T-helper 22 cell (primary cell): ENCODE data around the gene CDH13.

Experiments used
- DNase-seq: peaks from one replicate; pipeline ENCODE4 v3.0.0-alpha.2; 2020; ENCODE audit warnings: low read depth

Gene CDH13

DNA sequence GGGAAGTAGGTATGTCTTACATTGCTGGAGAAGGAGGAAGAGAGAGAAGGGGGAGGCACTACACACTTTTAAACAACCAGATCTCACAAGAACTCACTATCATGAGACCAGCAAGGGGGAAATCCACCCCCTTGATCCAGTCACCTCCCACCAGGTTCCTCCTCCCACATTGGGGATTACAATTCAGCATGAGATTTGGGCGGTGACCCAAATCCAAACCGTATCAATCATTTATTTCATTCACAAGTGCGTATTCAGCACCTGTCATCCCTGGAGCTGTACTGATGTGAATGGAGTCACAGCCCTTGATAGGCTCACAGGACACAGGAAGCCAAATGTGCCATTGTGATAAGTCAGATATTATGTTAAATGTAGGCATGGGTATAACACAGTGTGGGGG lies 952.7 kb downstream of the CDH13 start:
- no peak for DNase-seq

DNA sequence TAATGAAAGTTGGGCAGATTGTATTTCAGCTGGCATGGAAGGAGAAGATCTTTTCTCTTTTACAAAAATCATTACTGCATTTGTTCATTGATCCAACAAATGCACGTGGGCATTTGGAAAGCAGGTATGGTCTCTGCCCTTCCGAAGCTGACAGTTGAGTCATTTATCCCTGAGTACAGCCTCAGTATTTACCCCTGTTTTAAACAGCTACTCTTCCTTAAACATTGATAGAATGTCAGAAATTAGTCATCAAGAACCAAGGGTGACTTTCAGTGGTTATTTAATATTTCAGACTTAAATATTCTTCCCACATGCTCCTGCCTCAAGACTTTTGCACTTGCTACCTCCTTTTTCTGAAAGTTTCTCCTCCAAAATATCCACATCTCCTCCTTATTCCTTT lies 954.3 kb downstream of the CDH13 start:
- DNase-seq = no peak

DNA sequence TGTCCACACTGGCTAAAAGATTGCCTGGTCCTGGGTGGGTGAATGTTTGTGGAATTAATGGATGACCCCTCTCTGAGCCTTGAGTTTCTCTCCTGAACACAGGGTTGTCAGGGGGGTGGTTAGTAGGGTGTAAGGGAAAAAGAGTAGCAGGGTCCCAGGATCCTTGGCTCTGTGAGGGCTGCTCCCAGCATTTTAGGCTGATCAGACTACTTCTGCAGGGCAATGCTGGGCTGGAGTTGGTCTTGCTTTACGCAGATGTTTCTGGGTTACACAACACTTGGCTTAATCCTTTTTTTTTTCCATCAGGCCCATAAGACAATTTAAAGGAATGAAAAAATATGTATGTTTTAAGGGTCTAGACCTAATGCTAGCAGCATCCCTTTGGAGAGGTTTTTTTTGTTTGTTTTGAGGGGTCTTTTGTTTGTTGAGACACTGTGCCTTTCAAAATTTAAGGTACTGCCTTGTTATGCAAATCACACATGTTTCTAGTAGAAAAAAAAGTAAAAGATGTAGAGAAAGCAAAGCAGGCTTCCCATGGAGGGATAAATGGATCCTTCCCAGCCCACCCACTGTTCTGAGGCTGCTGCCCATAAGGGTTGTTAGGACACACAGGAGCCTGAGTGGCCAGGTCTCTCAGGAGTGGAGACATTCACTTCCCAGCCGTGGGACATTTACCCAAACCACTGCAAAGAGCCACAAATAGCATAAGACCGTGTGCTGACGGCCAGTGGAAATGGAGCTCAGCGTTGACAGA lies 955.4 kb downstream of the CDH13 start:
- no peak for DNase-seq

DNA sequence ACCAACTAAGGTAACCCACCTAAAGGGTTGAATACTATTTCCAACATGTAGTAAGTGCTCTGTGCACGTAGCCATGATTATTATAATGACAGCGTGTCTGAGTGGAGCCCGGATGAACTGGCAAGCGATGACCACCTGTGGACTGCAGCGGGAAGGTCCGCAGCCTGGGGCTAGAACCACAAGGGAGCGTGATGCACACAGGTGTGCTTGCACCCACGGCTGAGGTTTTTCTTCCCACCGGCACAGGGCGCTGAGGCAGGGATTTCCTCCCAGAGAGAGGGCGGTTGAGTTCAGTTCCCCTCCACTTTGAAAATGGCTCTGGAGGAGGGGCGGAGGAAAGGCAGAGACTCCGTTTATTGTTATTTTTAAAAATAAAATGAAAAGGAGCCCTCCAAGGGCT lies 959.3 kb downstream of the CDH13 start:
- no peak for DNase-seq

DNA sequence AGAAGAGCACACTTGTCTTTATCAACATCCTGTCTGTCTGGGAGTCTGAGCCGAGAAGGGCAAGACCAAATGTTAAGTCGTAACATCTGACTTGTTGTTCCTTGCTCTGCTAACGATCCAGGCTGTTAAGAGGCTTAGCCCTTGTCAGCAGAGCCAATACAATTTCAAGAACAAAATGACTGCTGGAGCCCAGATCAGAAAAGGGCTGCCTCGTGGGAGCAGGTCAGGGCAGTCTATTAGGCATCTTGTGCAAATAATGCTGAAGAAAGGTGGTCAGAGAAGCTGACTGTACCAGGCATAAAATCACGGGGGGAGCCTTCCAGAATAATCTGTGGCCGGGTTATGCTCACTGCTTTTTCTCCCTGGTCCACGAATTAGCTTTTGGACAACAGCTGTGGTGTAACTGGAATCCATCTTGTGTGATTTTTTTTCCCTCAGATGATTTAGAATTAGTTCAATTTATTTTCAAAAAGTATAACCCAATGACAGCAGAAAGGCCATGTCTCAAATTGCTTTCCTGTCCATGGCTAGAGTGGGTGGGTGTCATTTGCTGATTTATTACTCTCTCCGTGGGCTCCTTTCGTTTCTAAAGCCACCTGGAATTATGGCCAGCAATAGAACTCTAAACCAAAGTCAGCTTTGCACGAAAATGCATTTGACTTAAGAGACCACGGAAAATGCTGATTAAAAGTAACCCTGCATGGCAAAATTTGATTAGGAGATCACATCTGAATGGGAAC lies 959.9 kb downstream of the CDH13 start:
- no peak for DNase-seq

DNA sequence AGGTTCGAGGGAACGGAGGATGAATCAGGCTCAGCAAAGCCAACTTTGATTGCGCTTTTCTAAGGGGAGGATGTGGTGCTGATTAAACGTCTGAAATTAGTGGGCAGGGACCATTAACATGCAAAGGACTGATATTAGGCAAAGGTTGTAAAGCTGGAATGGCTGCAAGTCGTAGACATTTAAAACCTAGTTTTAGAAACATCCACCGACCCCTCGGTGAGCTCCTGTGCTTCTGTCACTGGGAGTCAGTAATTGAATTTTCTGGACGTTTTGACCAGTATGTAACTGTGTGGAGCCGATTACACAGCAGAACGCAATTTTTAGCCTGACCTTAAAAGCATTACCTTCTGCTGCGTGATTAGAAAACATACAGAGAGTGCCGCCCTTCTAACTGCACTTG lies 960.4 kb downstream of the CDH13 start:
- DNase-seq = no peak

DNA sequence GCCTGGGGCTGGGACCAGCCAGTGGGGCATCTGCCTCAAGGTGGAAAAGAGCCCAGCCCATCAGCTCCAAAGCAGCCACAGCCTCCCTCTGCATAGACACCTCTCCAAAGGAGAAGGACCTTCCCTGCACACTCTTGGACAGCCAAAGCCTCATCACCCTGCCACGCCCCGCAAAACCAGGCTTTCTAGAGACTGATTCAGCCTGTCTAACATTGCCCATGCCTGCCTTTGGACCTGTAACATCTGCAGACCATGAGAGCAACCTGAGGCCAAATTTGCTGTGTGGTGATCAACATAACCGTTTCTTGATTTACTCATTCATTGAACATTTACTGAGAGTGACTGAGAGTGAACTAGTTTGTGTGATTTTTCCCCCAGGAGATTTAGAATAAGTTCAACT lies 961.3 kb downstream of the CDH13 start:
- DNase-seq = no peak

DNA sequence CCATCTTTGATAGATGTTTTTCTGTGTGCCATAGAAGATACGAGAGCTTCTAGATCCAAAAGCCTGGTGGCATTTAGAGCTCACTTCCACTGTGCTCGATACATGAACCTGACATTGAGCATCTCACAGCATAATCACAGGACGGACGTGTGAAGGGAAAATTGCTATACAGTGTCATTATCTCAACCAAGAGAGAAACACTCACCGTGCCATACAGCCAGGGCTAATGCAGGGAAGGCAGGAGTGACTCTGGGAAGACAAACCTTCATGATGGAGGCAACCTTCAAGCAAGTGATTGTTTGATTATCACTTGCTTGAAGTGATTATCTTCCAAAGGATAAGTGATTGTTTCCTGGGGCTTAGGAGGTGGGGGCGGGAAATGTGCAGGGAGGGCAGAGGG lies 962.8 kb downstream of the CDH13 start:
- DNase-seq = no peak

DNA sequence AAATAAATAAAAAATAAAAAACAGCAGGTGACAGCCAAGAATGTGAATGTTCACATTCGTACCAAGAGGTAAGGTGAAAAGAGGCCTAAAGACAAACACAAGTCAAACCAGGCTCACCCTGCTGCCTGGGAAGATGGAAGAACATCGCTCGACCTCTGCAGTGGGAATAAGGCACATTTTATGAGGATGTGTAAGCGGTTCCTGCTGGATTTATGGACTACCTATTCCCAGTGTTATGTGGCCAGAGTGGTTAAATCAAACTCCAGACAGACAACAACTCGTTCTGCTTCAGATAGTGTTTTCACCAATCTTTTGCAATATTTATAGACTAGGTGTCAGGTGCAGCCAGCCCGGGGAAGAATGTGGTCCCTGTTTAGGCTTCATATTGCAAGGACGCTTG lies 966.0 kb downstream of the CDH13 start:
- no peak for DNase-seq

DNA sequence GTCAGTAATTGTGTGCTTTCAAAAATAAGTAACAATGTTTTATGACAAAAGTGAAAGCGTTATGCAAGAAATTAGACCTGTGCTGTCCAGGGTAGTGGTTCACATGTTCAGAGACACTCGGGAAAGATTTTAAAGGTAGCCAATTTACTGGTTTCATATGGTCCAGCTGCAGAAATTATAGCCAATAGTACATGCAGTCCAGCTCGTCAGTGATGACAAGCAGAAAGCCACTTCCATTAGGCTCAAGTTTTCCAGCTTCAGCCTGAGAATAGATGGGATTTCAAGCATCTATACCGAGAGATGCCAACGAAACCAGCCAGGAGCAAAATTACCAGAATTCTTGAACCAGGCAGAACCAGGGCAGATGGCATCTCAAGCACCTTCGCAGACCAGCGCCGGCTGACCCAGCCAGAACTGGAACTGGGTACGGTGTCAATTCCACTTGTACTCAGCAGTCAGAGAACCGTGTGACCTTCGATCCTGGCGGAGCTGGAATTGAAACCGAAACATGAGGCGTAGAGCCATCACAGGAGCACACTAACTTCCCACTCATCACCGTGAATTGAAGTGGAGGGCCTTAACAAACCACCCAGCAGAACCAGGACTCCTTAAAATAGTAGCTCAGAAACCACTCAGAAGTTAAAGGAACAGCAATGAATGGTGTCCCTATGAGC lies 973.2 kb downstream of the CDH13 start:
- no peak for DNase-seq

DNA sequence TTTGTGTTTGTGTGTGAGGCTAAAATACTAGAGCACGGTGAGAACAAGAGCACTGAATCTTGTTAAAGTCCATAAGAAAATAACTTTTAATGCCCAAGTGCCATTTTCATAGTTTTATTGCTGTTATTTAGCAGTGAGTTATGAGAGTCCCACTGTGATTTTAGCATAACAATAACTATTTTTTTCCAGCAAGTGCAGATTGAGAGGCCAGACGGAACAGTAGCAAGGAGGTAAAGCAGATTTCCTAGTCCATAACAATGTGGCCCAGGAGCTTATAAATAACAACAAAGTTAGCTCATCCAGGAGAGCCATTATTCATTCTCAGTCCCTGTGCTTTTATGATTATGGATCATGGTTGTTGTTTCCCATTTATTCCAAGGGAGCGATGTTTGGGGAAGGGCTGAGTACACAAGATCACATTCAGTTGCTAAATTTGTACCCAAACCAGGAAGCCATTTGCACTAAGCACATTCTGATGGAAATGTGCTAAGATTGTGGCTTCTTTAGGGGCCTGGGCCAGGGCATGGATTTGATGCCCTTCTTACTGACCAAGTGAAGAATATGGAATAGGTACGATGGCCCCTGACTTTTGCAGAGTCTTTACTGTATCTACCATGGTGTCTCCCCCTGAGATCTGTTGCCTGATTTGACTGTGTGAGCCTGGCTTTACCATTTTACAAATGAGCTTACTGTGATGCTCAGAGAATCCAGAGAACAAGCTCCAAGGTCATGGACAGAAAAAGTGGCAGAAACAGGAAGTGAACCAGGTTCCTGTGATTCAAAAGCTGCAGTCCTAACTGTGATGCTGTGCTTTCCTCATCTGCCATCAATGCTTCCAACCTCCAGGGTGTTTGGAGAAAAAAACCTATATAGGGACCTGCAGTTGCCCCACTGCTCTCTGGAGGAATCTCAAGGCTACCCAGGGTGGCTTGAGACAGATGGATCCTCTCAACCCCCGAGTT lies 976.3 kb downstream of the CDH13 start:
- no peak for DNase-seq

DNA sequence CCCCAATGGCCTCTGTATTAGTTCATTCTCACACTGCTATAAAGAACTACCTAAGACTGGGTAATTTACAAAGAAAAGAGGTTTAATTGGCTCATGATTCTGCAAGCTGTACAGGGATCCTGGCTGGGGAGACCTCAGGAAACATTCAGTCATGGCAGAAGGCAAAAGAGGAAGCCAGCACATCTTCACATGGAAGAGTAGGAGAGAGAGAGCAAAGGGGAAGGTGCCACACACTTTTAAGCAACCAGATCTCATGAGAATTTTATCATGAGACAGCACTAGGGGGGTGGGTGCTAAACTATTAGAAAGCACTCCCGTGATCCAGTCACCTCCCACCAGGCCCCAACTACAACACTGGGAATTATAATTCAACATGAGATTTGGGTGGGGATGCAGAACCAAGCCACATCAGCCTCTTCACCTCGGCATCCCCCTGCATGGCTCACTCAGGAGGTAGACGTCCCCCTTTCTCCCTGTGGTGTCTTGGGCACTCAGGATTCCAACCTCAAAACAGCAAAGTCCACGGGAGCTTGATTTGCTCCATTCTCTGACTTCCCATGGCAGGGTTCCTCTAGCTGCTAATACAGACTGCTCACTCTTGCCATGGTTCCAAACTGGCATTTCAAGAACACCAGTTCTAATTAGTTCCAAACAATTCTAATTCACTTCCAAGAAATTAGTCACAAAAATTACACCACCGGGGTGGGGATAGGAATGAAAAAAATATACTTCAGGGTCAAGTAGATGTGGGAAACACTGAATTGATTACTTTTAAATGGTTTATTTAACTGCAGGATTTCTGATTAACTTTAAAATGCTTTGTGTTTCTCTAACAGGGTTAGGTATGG lies 977.2 kb downstream of the CDH13 start:
- no peak for DNase-seq

DNA sequence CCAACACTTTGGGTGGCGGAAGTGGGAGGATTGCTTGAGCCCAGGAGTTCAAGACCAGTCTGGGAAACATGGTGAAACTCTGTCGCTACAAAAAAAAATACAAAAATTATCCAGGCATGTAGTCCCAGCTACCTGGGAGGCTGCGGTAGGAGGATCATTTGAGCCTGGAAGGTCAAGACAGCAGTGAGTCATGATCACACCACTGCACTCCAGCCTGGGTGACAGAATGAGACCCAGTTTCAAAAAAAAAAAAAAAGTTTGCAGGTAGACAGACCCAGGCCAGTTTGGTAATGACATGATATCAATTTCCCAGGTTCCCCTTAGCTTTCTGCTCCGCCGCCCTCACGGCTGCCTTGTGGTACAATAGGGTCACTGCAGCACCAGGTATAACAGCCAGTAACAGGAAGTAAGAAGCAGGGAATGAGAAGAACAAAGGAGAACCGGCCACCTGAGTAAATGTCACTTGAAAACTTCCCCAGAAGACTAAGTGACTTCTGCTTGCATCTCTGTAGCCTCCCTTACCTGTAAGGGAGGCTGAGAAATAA lies 979.8 kb downstream of the CDH13 start:
- DNase-seq = no peak

DNA sequence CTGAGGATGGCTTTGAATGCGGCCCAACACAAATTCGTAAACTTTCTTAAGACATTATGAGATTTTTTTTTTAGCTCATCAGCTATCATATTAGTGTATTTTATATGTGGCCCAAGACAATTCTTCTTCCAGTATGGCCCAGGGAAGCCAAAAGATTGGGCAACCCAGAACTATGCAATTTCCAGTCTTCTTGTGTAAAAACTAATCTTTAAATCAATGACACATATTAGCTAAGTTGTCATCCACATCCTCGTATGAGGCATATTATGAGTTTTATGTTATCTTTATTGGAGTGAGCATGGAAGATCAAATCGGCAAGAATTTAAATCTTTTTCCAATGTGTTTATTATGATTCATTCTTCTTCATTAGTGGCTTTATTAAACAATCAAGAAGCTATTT lies 982.4 kb downstream of the CDH13 start:
- no peak for DNase-seq

DNA sequence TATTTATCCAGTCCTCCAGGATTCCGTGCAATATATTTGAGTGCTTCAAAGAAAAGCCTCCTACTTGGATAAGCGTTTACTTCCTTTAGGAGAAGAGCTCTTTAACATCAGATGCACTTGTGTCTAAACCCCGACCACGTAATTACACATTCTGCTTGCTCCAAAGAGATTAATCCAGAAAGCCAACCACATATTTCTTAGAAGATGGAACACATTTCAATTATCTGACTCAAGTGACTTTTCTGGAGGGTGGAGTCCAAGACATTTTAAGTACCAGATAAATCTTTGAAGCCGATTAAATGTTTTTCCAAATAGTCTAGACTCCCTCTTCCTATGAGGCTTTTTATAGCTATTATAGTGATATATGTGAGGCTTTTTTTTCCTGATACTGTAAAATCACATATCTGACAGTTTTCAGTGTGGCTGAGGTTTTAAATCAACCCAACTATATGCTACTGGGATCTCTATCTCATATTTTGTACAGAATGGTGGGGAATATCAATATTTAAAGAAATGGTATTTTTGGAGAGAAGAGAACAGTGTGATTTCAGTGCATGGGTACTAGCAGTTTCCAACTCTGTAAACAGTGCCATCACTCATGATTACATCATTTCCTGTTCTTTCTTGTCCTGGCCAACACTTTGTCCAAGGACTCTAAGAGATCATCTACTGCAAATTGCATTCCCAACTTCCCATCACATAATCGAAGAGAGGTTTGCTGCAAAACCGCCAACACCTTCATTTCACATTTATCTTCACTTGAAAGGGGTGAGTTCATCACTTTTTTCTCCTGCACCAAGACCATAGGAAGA lies 988.6 kb downstream of the CDH13 start:
- no peak for DNase-seq

DNA sequence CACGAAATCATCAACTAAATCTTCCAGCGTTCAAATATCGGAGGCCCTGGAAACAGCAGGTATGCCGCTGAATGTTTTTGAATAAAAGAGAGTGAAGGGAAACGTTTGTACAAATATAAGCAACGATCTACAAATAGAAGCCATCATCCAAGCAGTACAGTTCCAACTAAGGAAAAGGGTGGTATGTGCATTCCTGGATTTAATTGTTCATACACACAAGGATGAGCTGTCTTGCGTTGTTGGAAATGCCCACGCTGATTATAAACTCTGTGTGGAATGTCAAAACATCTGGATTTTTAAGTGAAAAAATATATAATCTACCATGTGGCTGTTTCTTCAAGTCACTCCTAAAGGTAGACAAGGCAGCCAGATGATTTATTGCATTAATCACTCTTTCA lies 989.2 kb downstream of the CDH13 start:
- no peak for DNase-seq

DNA sequence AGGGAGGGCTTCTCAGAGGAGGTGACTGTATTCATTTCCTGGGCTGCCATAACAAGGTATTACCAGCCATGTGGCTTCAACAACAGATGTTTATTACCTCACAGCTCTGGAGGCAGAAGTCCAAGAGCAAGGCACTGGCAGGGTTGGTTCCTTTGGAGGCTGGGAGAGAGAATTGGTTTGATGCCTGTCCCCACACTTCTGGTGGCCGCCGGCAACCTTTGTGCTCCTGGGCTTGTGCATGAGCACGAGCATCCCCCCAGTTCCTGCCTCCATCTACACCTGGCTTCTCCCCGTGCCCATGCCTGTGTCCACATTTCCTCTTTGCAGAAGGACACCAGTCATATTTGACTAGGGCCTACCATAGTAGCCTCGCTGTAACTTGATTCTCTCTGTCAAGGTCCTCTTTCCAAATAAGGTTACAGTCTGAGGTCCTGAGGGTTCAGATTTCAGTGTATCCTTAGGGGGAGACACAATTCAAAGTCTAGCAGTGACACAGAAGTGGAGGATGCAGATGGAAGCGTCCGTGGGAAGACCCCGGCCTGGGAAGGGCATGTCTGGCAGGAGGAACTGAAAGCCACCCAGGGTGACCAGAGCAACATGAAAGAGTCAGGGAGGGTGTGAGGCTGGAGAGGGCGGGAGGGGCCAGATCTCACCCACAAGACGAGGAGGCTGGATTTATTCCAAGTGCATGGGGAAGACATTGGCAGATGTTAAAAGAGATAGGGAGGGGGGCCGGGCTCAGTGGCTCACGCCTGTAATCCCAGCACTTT lies 992.8 kb downstream of the CDH13 start:
- no peak for DNase-seq

DNA sequence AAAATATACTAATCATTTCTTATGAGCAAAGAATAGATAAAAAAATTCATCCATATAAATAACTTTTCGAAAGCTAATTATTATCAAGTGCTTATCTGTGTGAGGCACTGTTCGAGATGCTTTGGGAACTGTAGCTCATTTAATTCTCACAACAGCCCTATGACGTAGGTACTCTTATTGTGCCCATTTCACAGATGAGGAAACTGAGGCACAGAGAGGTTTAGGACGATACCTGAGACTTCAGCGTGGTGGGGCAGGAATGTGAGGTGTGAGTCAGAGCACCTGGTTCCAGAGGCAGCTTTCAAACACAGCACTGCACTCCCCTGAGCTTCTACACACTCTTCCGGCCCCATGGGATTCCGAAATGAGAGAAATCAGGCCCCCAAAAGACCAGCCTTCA lies 995.2 kb downstream of the CDH13 start:
- no peak for DNase-seq

DNA sequence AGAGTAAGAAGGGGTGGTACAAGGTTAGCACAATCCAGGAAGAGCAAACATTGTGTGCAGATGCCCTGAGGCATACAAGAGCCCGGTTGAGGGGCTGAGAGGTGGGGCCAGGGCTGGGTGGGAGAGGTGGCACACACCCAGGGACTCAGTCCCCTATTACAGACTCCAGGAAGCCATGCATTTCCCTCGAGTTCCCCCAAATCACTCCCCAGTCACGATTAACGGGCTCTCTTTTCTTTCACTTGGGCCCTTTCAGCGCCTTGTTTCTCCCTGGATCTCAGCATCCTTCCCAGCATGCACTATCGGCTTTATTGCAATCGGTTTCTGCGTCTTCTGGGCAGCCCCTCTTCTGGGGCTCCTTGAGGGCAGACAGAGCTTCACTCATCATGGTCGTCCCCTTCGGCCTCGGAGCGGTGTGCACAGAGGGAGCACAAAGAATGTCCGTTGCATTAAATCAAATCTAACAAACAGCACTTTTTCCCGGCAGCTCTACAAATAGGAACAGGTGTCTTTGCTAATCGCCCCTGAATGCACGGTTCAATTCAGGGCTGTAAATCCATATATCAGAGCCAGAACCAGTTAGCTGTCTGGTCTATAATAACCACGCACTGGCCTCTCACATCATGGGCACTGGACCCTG lies 996.4 kb downstream of the CDH13 start:
- DNase-seq = no peak
